Neural crest cell (in vitro differentiated cells): ENCODE data around the gene KRTAP10-10. TPM values are rescaled to one million over a fixed set of nuclear protein-coding genes. Genes with fewer than 3 reads are reported as not detected.
"Not testable (repeated sequence)": the region's sequence is repeated elsewhere in the genome, so short reads cannot be mapped to it uniquely, and the experiment has no call there.

Experiments
- DNase-seq: peaks from one replicate; pipeline ENCODE4 v3.0.0; 2021; ENCODE audit warnings: low read depth, mixed read lengths, low spot score
- H3K27ac Mint-ChIP-seq: one replicate; pipeline ENCODE4 v1.8.0; 2021; ENCODE audit warnings: mild to moderate bottlenecking, mixed read lengths; ENCODE audit not compliant: unreplicated experiment
- H3K27me3 Mint-ChIP-seq: 2 replicates; pipeline ENCODE4 v1.8.0; 2021; ENCODE audit warnings: low read depth, mild to moderate bottlenecking, mixed read lengths
- H3K36me3 Mint-ChIP-seq: 2 replicates; pipeline ENCODE4 v1.8.0; 2021; ENCODE audit warnings: low read depth, mild to moderate bottlenecking, mixed read lengths
- H3K4me1 Mint-ChIP-seq: 2 replicates; pipeline ENCODE4 v1.8.0; 2021; ENCODE audit warnings: mixed read lengths
- H3K4me3 Mint-ChIP-seq: one replicate; pipeline ENCODE4 v1.8.0; 2021; ENCODE audit warnings: mild to moderate bottlenecking, mixed read lengths
- H3K9me3 Mint-ChIP-seq: 2 replicates; pipeline ENCODE4 v1.8.0; 2021; ENCODE audit warnings: mixed read lengths
- CTCF ChIP-seq: fragments of 200-600 bp; sonication (generic); conservative IDR thresholded peaks from 2 replicates; pipeline ENCODE4 v1.5.0; 2021; ENCODE audit warnings: antibody characterized with exemption, mild to moderate bottlenecking
- long read RNA-seq: library from polyadenylated mRNA; unstranded; transcript quantifications from one replicate; pipeline ENCODE4 v2.0.0, GENCODE V29; 2020
- total RNA-seq: library from RNA; stranded (reverse); gene quantifications from 2 replicates; pipeline ENCODE4 v1.2.1, GENCODE V29; 2021

KRTAP10-10 gene
- not detected in 2 replicates for total RNA-seq
- long read RNA-seq: 0 reads

GRCh38 chr21:44637018-44637850 lies at the start of gene KRTAP10-10:
Gene KRTAP10-10 (plus strand): TSS chr21:44637356. CDS start chr21:44637418, 62 bp downstream.
- Mint-ChIP-seq H3K27me3 (peaks cover 16% of the 10 kb centered on the region), H3K9me3 (peaks cover 15% of the 10 kb centered on the region), H3K36me3 (peaks cover 2% of the 10 kb centered on the region), H3K4me3 (no peak within 1 kb of the TSS), H3K27ac (peak within 1 kb of the TSS; percentile 59), H3K4me1 (peaks cover 10% of the 10 kb centered on the region)
- TF ChIP-seq CTCF: no peak
- no peak for DNase-seq

- no peak for TF ChIP-seq CTCF
- Mint-ChIP-seq H3K4me1 (peaks cover 14% of the 10 kb centered on the region), H3K36me3 (no peaks in the 10 kb centered on the region), H3K9me3 (no peaks in the 10 kb centered on the region), H3K27ac (no peak overlapping the region), H3K27me3 (peaks cover 30% of the 10 kb centered on the region), H3K4me3 (no peak overlapping the region)
- DNase-seq: no peak
Measured at GRCh38 chr21:44589094-44589493, 48.1 kb upstream of the KRTAP10-10 start.

GRCh38 chr21:44589586-44590305 lies 47.4 kb upstream of the KRTAP10-10 start:
- no peak for DNase-seq
- Mint-ChIP-seq H3K9me3 (no peaks in the 10 kb centered on the region), H3K4me1 (peaks cover 18% of the 10 kb centered on the region), H3K27ac (peak overlapping the region; percentile 78), H3K27me3 (peaks cover 26% of the 10 kb centered on the region), H3K4me3 (no peak overlapping the region), H3K36me3 (no peaks in the 10 kb centered on the region)
- TF ChIP-seq CTCF: no peak

GRCh38 chr21:44590311-44590721 lies 46.8 kb upstream of the KRTAP10-10 start:
- no peaks in the 10 kb centered on the region for H3K36me3 Mint-ChIP-seq
- peaks cover 17% of the 10 kb centered on the region for H3K4me1 Mint-ChIP-seq

GRCh38 chr21:44590897-44591800 lies 46.0 kb upstream of the KRTAP10-10 start:
- H3K9me3 Mint-ChIP-seq, H3K27ac Mint-ChIP-seq, H3K4me3 Mint-ChIP-seq, H3K36me3 Mint-ChIP-seq, DNase-seq: not testable (repeated sequence)
- Mint-ChIP-seq H3K4me1 (peaks cover 14% of the 10 kb centered on the region), H3K27me3 (peaks cover 16% of the 10 kb centered on the region)

More at GRCh38 chr21:44590311-44590721, 46.8 kb upstream of the KRTAP10-10 start:
- Mint-ChIP-seq H3K27me3 (peaks cover 23% of the 10 kb centered on the region), H3K27ac (peak overlapping the region; percentile 78), H3K4me3 (no peak overlapping the region), H3K9me3 (no peaks in the 10 kb centered on the region)
- TF ChIP-seq CTCF: no peak
- no peak for DNase-seq

- not testable (repeated sequence) for H3K9me3 Mint-ChIP-seq, DNase-seq, H3K36me3 Mint-ChIP-seq, H3K27ac Mint-ChIP-seq, H3K4me3 Mint-ChIP-seq
- peaks cover 14% of the 10 kb centered on the region for H3K4me1 Mint-ChIP-seq
- peaks cover 12% of the 10 kb centered on the region for H3K27me3 Mint-ChIP-seq
Measured at GRCh38 chr21:44591801-44592130, 45.4 kb upstream of the KRTAP10-10 start.
